ENCODE data around the gene KCMF1.

DNA sequence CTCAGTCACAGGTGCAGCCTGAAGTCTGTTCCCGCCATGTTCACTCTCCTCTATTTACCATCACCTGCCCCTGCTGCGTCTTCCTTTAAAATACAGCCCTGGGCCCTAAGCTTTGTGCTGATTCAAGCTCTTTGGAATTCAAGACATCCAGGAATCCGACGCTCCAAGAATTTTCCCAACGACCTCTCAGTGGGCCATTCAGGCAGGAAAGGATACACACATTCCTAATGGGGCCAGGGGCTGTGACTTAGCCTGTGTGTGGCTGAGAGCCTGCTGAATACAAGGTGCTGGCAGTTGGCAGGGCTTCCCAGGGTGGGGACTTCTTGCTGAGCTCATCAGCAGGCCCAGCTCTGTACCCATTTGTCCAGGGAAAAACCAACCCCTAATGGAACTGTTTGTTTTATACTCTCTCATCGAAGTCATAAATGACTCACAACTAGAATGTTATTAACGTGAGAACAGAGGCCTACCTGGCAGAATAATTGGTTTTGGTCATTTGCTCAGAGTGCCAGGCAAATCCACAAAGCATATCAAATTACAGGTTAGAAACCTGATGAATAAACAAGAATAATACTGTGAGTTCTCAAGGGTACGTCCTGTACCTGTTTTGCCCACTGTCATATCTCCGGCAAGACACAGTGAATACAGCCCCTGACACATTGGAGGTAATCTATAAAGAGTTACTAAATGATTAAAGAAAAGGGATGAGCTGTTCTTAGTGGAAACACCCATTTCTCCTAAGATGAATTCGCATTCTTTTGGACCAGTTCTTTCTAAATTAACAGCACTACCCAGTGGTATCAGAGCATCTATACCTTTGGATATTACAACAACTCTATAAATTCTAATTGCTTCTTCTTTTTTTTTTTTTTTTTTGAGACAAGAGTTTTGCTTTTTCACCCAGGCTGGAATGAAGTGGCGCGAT, 12.6 kb upstream of the KCMF1 start:
- TF ChIP-seq EP300 (IDR thresholded peaks at IDR 0.05; ENCODE audit: borderline replicate concordance): peak; percentile 92
- TF ChIP-seq ZBTB7A (IDR thresholded peaks at IDR 0.05; ENCODE audit: low read depth): peak; percentile 63
- TF ChIP-seq CEBPB (IDR thresholded peaks at IDR 0.05): peak; percentile 49; the same call in 1 of the 2 replicates
- TF ChIP-seq YY1 (IDR thresholded peaks at IDR 0.05; ENCODE audit: low read depth): peak; percentile 68
- no peak for TF ChIP-seq TAF1 (IDR thresholded peaks at IDR 0.05; ENCODE audit: low read depth)
- TF ChIP-seq USF1 (IDR thresholded peaks at IDR 0.05): no peak
- TF ChIP-seq TEAD4 (IDR thresholded peaks at IDR 0.05): peak; percentile 99
- TF ChIP-seq MAX (IDR thresholded peaks at IDR 0.05): peak; percentile 33; the same call in 1 of the 2 replicates
- peak; percentile 4; the same call in 1 of the 2 replicates for TF ChIP-seq RAD21 (IDR thresholded peaks at IDR 0.05; ENCODE audit: low read depth)
- TF ChIP-seq, protein P1, sequence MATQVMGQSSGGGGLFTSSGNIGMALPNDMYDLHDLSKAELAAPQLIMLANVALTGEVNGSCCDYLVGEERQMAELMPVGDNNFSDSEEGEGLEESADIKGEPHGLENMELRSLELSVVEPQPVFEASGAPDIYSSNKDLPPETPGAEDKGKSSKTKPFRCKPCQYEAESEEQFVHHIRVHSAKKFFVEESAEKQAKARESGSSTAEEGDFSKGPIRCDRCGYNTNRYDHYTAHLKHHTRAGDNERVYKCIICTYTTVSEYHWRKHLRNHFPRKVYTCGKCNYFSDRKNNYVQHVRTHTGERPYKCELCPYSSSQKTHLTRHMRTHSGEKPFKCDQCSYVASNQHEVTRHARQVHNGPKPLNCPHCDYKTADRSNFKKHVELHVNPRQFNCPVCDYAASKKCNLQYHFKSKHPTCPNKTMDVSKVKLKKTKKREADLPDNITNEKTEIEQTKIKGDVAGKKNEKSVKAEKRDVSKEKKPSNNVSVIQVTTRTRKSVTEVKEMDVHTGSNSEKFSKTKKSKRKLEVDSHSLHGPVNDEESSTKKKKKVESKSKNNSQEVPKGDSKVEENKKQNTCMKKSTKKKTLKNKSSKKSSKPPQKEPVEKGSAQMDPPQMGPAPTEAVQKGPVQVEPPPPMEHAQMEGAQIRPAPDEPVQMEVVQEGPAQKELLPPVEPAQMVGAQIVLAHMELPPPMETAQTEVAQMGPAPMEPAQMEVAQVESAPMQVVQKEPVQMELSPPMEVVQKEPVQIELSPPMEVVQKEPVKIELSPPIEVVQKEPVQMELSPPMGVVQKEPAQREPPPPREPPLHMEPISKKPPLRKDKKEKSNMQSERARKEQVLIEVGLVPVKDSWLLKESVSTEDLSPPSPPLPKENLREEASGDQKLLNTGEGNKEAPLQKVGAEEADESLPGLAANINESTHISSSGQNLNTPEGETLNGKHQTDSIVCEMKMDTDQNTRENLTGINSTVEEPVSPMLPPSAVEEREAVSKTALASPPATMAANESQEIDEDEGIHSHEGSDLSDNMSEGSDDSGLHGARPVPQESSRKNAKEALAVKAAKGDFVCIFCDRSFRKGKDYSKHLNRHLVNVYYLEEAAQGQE (IDR thresholded peaks at IDR 0.05; ENCODE audit: low read depth): peak; percentile 33; the same call in 1 of the 2 replicates
- peak; percentile 85 for TF ChIP-seq FOXM1 (IDR thresholded peaks at IDR 0.05; ENCODE audit: borderline replicate concordance, low read depth)
- no peak for TF ChIP-seq EGR1 (IDR thresholded peaks at IDR 0.05)
- TF ChIP-seq NFIC (IDR thresholded peaks at IDR 0.05): peak; percentile 88
- no peak for TF ChIP-seq CREB1 (IDR thresholded peaks at IDR 0.05; ENCODE audit: low read depth)
